Activated gamma-delta T cell (primary cell): Measurements from ENCODE around the gene TWIST2.

Source experiments
- DNase-seq: peaks from one replicate; lab custom pipeline; 2025; lab: John Stamatoyannopoulos, UW

The TWIST2 gene

GRCh38 chr2:238872628-238873380 lies 24.9 kb downstream of the TWIST2 start:
- no peak for DNase-seq

- no peak for DNase-seq
Measured at GRCh38 chr2:238873381-238873801, 25.5 kb downstream of the TWIST2 start.

- DNase-seq: no peak
Measured at GRCh38 chr2:238873841-238874240, 26.0 kb downstream of the TWIST2 start.

GRCh38 chr2:238874330-238875050 lies 26.6 kb downstream of the TWIST2 start:
- no peak for DNase-seq

GRCh38 chr2:238875101-238875470 lies 27.2 kb downstream of the TWIST2 start:
- DNase-seq: no peak

GRCh38 chr2:238875471-238876231 lies 27.8 kb downstream of the TWIST2 start:
- no peak for DNase-seq

GRCh38 chr2:238876232-238876630 lies 28.3 kb downstream of the TWIST2 start:
- no peak for DNase-seq

GRCh38 chr2:238878051-238878735 lies 30.3 kb downstream of the TWIST2 start:
- DNase-seq: no peak

GRCh38 chr2:238879043-238879442 lies 31.2 kb downstream of the TWIST2 start:
- no peak for DNase-seq

- DNase-seq: no peak
Measured at GRCh38 chr2:238879621-238880377, 31.9 kb downstream of the TWIST2 start.

- no peak for DNase-seq
Measured at GRCh38 chr2:238881353-238882081, 33.6 kb downstream of the TWIST2 start.

GRCh38 chr2:238882082-238882755 lies 34.3 kb downstream of the TWIST2 start:
- no peak for DNase-seq

- no peak for DNase-seq
Measured at GRCh38 chr2:238883421-238883901, 35.6 kb downstream of the TWIST2 start.

GRCh38 chr2:238884122-238884811 lies 36.4 kb downstream of the TWIST2 start:
- no peak for DNase-seq

- DNase-seq: no peak
Measured at GRCh38 chr2:238884812-238885408, 37.0 kb downstream of the TWIST2 start.

GRCh38 chr2:238886453-238887094 lies 38.7 kb downstream of the TWIST2 start:
- DNase-seq: no peak

GRCh38 chr2:238887616-238888015 lies 39.7 kb downstream of the TWIST2 start:
- no peak for DNase-seq

- no peak for DNase-seq
Measured at GRCh38 chr2:238888781-238889180, 40.9 kb downstream of the TWIST2 start.
